K562 (cell line): Measurements from ENCODE around the gene GLI3. TPM values are rescaled to one million over a fixed set of nuclear protein-coding genes. Genes with fewer than 3 reads are reported as not detected.

Experiments used
- ATAC-seq: fragments of 200-7000 bp; cut with Tn5 transposase; 3 replicates; pipeline ENCODE4 v1.9.1; 2020; ENCODE audit warnings: moderate library complexity
- BruUV-seq: library from RNA; stranded (reverse); fragments of 400-500 nt; replicated peaks from 2 replicates; lab custom pipeline; 2021; lab: Mats Ljungman, UMichigan
- CTCF ChIA-PET: fragments of 300-600 bp; formaldehyde crosslinking; extraction: SDS; loops from one replicate; lab custom pipeline; 2021; ENCODE audit warnings: low intra/inter-chr PET ratio; lab: Yijun Ruan, JAX
- POLR2A ChIA-PET: fragments of 300-600, 350-650 bp; sonication (Branson Sonifier 250); formaldehyde crosslinking; extraction: SDS; loops from one replicate; lab custom pipeline; 2021; ENCODE audit warnings: antibody characterized with exemption, inconsistent platforms; lab: Yijun Ruan, JAX
- DNase-seq, 4 experiments: peaks; one replicate each; pipeline versions ENCODE4 v3.0.0 to v3.0.0-alpha.2; 2011 to 2018; ENCODE audit warnings: low spot score in 3 of 4, mixed read lengths in 3 of 4; ENCODE audit errors: extremely low read depth in 1 of 4
- FAIRE-seq: peaks from 2 replicates; lab custom pipeline; 2011; peaks lifted over from hg19 to GRCh38; lab: Jason Lieb, UNC
- H2AFZ ChIP-seq: 2 replicates; pipeline ENCODE4 v1.6.0; 2011; ENCODE audit warnings: low read depth, low read length, control low read depth, inconsistent platforms
- H3K27ac ChIP-seq: fragments of 200-600 bp; 3 replicates; pipeline ENCODE4 v1.8.0; 2011; ENCODE audit warnings: low read depth, mild to moderate bottlenecking, control low read depth, inconsistent platforms, low read length, moderate library complexity, mixed read lengths; ENCODE audit errors: extremely low read depth
- H3K27me3 ChIP-seq, 2 experiments: fragments of 300-600 bp in 1 of 2; 2 replicates in 1 of 2; 3 replicates in 1 of 2; pipeline versions ENCODE4 v1.6.0 to v1.8.0; 2011; ENCODE audit warnings: inconsistent platforms in 2 of 2, low read length in 2 of 2, mild to moderate bottlenecking in 1 of 2, mixed read lengths in 1 of 2, moderate library complexity in 1 of 2; ENCODE audit not compliant: control insufficient read depth in 2 of 2, insufficient read depth in 2 of 2
- H3K36me3 ChIP-seq: fragments of 300-600 bp; 3 replicates; pipeline ENCODE4 v1.8.0; 2011; ENCODE audit warnings: mild to moderate bottlenecking, low read length, inconsistent platforms; ENCODE audit not compliant: control insufficient read depth, insufficient read depth
- H3K4me1 ChIP-seq, 2 experiments: fragments of 200-600 bp in 1 of 2; replicated peaks in 1 of 2; 2 replicates in 1 of 2; 3 replicates in 1 of 2; pipeline versions ENCODE4 v1.5.1 to v1.8.0; 2011; ENCODE audit warnings: inconsistent platforms in 2 of 2, low read length in 2 of 2, mild to moderate bottlenecking in 1 of 2, mixed read lengths in 1 of 2, moderate library complexity in 1 of 2; ENCODE audit not compliant: control insufficient read depth in 2 of 2, insufficient read depth in 2 of 2
- H3K4me2 ChIP-seq: 2 replicates; pipeline ENCODE4 v1.6.1; 2011; ENCODE audit warnings: low read length, control low read depth, inconsistent platforms, mixed read lengths; ENCODE audit not compliant: insufficient read depth
- H3K4me3 ChIP-seq: fragments of 200-600 bp; sonication (generic), shearing (Covaris generic); 2 replicates; pipeline ENCODE4 v1.5.1; 2016; ENCODE audit warnings: control low read depth, inconsistent platforms
- H3K79me2 ChIP-seq: fragments of 200-600 bp; 3 replicates; pipeline ENCODE4 v1.8.0; 2011; ENCODE audit warnings: low read length, inconsistent platforms; ENCODE audit not compliant: control insufficient read depth, insufficient read depth
- H3K9ac ChIP-seq, 2 experiments: 2 replicates each; pipeline versions ENCODE4 v1.6.0 to v1.6.1; 2011; ENCODE audit warnings: low read depth in 2 of 2, low read length in 2 of 2, control low read depth in 1 of 2, inconsistent platforms in 1 of 2, mild to moderate bottlenecking in 1 of 2, mixed read lengths in 1 of 2; ENCODE audit not compliant: insufficient read depth in 1 of 2
- H3K9me1 ChIP-seq: one replicate; pipeline ENCODE4 v1.6.0; 2011; ENCODE audit warnings: inconsistent platforms, mild to moderate bottlenecking, low read length, moderate library complexity; ENCODE audit not compliant: control insufficient read depth, insufficient read depth
- H3K9me3 ChIP-seq: replicated peaks from 2 replicates; pipeline ENCODE4 v1.5.1; 2011; ENCODE audit warnings: low read depth, low read length, inconsistent platforms; ENCODE audit not compliant: control insufficient read depth, insufficient read depth
- H4K20me1 ChIP-seq: replicated peaks from 2 replicates; pipeline ENCODE4 v1.6.1; 2011; ENCODE audit warnings: low read length, inconsistent platforms, mixed read lengths; ENCODE audit not compliant: control insufficient read depth, insufficient read depth
- CBFA2T3 ChIP-seq: fragments of 450-650 bp; IDR thresholded peaks from 2 replicates; pipeline ENCODE4 v1.6.1; 2017
- ELF4 ChIP-seq: fragments of 450-650 bp; formaldehyde crosslinking; IDR thresholded peaks from 2 replicates; pipeline ENCODE4 v1.4.0; 2022; ENCODE audit warnings: missing genetic modification characterization
- FOS ChIP-seq: IDR thresholded peaks from 3 replicates; pipeline ENCODE4 v1.6.1; 2011; ENCODE audit not compliant: insufficient read length; ENCODE audit errors: extremely low read depth
- KDM4B ChIP-seq, 2 experiments: fragments of 450-650 bp in 1 of 2; sonication (generic) in 1 of 2; IDR thresholded peaks; 2 replicates each; pipeline ENCODE4 v1.6.1; 2016 to 2017; ENCODE audit warnings: borderline replicate concordance in 2 of 2, antibody characterized with exemption in 1 of 2, low read depth in 1 of 2, mild to moderate bottlenecking in 1 of 2
- PRPF4 ChIP-seq: fragments of 200-400 bp; formaldehyde crosslinking; IDR thresholded peaks from one replicate; pipeline ENCODE4 v1.6.1; 2017; ENCODE audit warnings: low read length, low read depth, mild to moderate bottlenecking; ENCODE audit not compliant: insufficient read depth, poor library complexity, severe bottlenecking
- PTRF ChIP-seq: fragments of 450-650 bp; IDR thresholded peaks from 2 replicates; pipeline ENCODE4 v1.6.1; 2016; ENCODE audit warnings: mild to moderate bottlenecking, missing genetic modification characterization, missing compliant biosample characterization
- SNIP1 ChIP-seq: fragments of 450-650 bp; IDR thresholded peaks from 2 replicates; pipeline ENCODE4 v1.7.1; 2017; ENCODE audit warnings: low read depth, mild to moderate bottlenecking
- TAF7 ChIP-seq: fragments of 450-650 bp; IDR thresholded peaks from 2 replicates; pipeline ENCODE4 v1.6.1; 2016; ENCODE audit warnings: missing genetic modification characterization, missing compliant biosample characterization
- TCF3 ChIP-seq: sonication (generic); formaldehyde crosslinking; IDR thresholded peaks from 2 replicates; pipeline ENCODE4 v1.4.0; 2020; ENCODE audit warnings: mild to moderate bottlenecking, missing genetic modification reagents
- ZFP30 ChIP-seq: fragments of 250-450 bp; sonication (Bioruptor Pico); IDR thresholded peaks from 2 replicates; pipeline ENCODE4 v1.8.0; 2022; ENCODE audit warnings: moderate library complexity, mild to moderate bottlenecking, inconsistent platforms, borderline replicate concordance
- ZNF347 ChIP-seq: fragments of 450-650 bp; formaldehyde crosslinking; IDR thresholded peaks from 2 replicates; pipeline ENCODE4 v1.4.0; 2020; ENCODE audit warnings: low read depth, mild to moderate bottlenecking, moderate library complexity
- WGBS: fragments of 100-300 bp; shearing (Covaris generic); methylation state at CpG from one replicate; pipeline ENCODE4 v1.1.6; 2016; ENCODE audit warnings: low coverage, mixed read lengths; ENCODE audit not compliant: insufficient coverage; ENCODE audit errors: missing lambda C conversion rate; 5-methylcytosine and 5-hydroxymethylcytosine counted together
- in situ Hi-C: fragments of 300-500 bp; cut with MboI; formaldehyde crosslinking; loops from 4 replicates; pipeline ENCODE4 v1.15.0; 2018; ENCODE audit warnings: inconsistent platforms, mixed read lengths
- intact Hi-C: fragments of 100-400 bp; cut with micrococcal nuclease; formaldehyde crosslinking; loops from 2 replicates; pipeline ENCODE4 v1.14.2; 2022
- polyA plus RNA-seq, 8 experiments: library from polyadenylated mRNA; depleted of rRNA in 4 of 8; stranded (reverse) in 5 of 8; unstranded in 3 of 8; fragments of >200 nt; fragmentation: Nextera tagmentation in 2 of 8; fragmentation: Illumina TruSeq in 1 of 8; extraction: Ambion mirVana in 2 of 8; extraction: Trizol in 1 of 8; gene quantifications; 2 replicates each; pipeline versions ENCODE4 v1.2.1 to v1.2.3, GENCODE V29; 2011 to 2014; ENCODE audit warnings: inconsistent platforms in 1 of 8, missing spikeins in 1 of 8
- total RNA-seq, 7 experiments: library from RNA; depleted of rRNA in 6 of 7; stranded (reverse); fragments of >200 nt in 6 of 7; fragmentation: Illumina TruSeq in 2 of 7; extraction: Trizol in 2 of 7; gene quantifications; 2 replicates each; pipeline versions ENCODE4 v1.2.1 to v1.2.3, GENCODE V29; 2011 to 2021; ENCODE audit warnings: low replicate concordance in 1 of 7
- TF ChIP-seq, protein P1 (sequence below), 2 experiments: fragments of 250-450 bp in 1 of 2; fragments of 450-650 bp in 1 of 2; sonication (Bioruptor Pico) in 1 of 2; IDR thresholded peaks; 2 replicates each; pipeline versions ENCODE4 v1.6.1 to v1.8.0; 2016 to 2021; ENCODE audit warnings: mild to moderate bottlenecking in 2 of 2, moderate library complexity in 2 of 2, missing compliant biosample characterization in 1 of 2, missing genetic modification characterization in 1 of 2

GLI3 gene
- total and polyA plus RNA-seq, 9 of the 15 experiments (the other 6 are each of a cell fraction or from before 2014, with no cell fraction given): 0.01 to 0.18 (median 0.07) TPM; not detected in 6

DNA sequence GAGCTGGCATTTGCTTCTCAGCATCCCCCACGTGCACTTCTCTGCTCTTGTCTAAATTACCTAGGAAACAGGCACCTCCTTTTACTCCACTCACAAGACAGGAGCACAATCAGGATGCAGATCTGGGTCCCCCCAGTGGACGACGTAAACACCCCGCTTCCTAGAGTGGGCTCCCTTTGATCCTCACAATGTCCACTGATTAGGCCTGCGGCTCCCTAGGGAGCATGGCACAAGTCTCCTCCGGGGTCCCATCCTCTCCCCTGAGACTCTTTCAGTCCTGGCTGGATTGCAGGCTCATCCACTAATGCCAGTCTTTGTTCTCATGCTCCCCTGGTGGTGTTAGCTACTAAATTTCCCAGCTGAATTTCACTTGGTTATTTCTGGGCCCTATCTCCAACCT, 98.3 kb downstream of the GLI3 start:
- no TSS peak for BruUV-seq
- intact Hi-C loops (no loop called here), in situ Hi-C loops (no loop called here)
- TF ChIP-seq PRPF4: no peak
- TF ChIP-seq KDM4B (IDR thresholded peaks at IDR 0.05; ENCODE audit: borderline replicate concordance in 2 of 2, low read depth in 1 of 2): no peak
- TF ChIP-seq ELF4 (CRISPR knock-in tag): no peak
- TF ChIP-seq ZFP30 (CRISPR knock-in tag): no peak
- no peak for TF ChIP-seq TCF3 (CRISPR knock-in tag)
- no peak for TF ChIP-seq FOS
- TF ChIP-seq CBFA2T3: no peak
- no peak for TF ChIP-seq SNIP1
- TF ChIP-seq, protein P1, sequence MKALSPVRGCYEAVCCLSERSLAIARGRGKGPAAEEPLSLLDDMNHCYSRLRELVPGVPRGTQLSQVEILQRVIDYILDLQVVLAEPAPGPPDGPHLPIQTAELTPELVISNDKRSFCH (CRISPR knock-in tag; IDR thresholded peaks at IDR 0.05): no peak
- TF ChIP-seq, protein P1 (tag; IDR thresholded peaks at IDR 0.05): no peak
- TF ChIP-seq PTRF (tag): no peak
- no peak for TF ChIP-seq TAF7 (tag)
- no peak for TF ChIP-seq ZNF347 (CRISPR knock-in tag)
- Histone ChIP-seq H3K9me1 (no peaks in the 10 kb centered on the region), H3K27ac (no peak overlapping the region), H3K4me1 (no peaks in the 10 kb centered on the region), H2AFZ (no peak overlapping the region), H3K79me2 (no peaks in the 10 kb centered on the region), H4K20me1 (no peaks in the 10 kb centered on the region; the same call in 1 of the 2 replicates), H3K9me3 (no peaks in the 10 kb centered on the region; the same call in 1 of the 2 replicates), H3K9ac (no peak overlapping the region), H3K4me2 (no peak overlapping the region), H3K4me3 (no peak overlapping the region), H3K27me3 (peaks cover 0 to 6% of the 10 kb centered on the region in 2 experiments; a peak in 2 of 5 replicates), H3K36me3 (no peaks in the 10 kb centered on the region)
- WGBS: 0% methylated on average over 6 of the region's 6 CpGs
- DNase-seq (no peak), ATAC-seq (no peak), FAIRE-seq (no peak)
- CTCF ChIA-PET: no interaction called here
- POLR2A ChIA-PET: no interaction called here
